Lower leg skin (tissue), 4 donors: ENCODE data around the gene DRD4. TPM values are rescaled to one million over a fixed set of nuclear protein-coding genes. Genes with fewer than 3 reads are reported as not detected.

Experiments used
- DNase-seq, 2 donors: peaks; one replicate each; pipeline ENCODE4 v3.0.0-alpha.2; 2019; ENCODE audit warnings: low spot score in 2 of 2
- H3K4me3 ChIP-seq: fragments of 200-600 bp; sonication (generic); 2 replicates; pipeline ENCODE4 v1.5.1; 2017; ENCODE audit warnings: mild to moderate bottlenecking, low read depth; ENCODE audit not compliant: poor library complexity, severe bottlenecking
- POLR2A ChIP-seq, 2 donors: fragments of 450-650 bp; IDR thresholded peaks; one replicate each; pipeline ENCODE4 v1.6.1; 2016 to 2017; ENCODE audit warnings: antibody characterized with exemption in 2 of 2, mild to moderate bottlenecking in 1 of 2, moderate library complexity in 1 of 2
- WGBS, 2 donors: methylation state at CpG; one replicate each; pipeline ENCODE4 v1.1.5; 2018; 5-methylcytosine and 5-hydroxymethylcytosine counted together
- intact Hi-C: fragments of 100-400 bp; cut with DNase I; formaldehyde crosslinking; loops from one replicate; pipeline ENCODE4 v1.15.0; 2023; ENCODE audit warnings: low total_unique reads
- total RNA-seq, 4 donors: library from RNA; depleted of rRNA; stranded (reverse); fragments of >200 nt; gene quantifications; one replicate each; pipeline ENCODE4 v1.1.0, GENCODE V29; 2016
- TF ChIP-seq, protein P1 (sequence below), 3 donors: fragments of 450-650 bp; IDR thresholded peaks; one replicate each; pipeline ENCODE4 v1.5.1; 2016; ENCODE audit warnings: antibody characterized with exemption in 3 of 3, mild to moderate bottlenecking in 3 of 3, moderate library complexity in 2 of 3

The DRD4 gene
- total RNA-seq, 4 donors from 2014 or later: 0.23 to 2.0 TPM; not detected in 2

DNA sequence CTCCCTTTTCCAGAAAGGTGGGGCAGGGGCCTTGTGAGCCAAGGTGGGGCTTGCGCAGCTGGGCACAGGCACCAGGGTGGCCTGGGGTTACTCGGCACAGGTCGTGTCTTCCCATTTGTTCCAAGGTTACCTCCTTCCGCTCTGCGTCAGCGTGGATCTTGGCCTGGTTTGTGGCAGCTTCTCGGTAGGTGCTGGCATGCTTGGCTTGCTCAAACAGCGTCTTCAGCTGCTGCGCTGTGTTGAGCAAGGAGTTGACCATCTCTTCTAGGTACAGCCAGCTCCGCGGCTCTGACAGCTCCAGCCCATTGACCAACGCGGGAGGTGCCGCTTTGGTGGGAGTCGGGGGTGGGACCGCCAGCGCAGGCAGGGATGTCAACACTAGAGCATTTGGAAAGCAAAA lies 37.3 kb downstream of the DRD4 start:
- TF ChIP-seq, protein P1, sequence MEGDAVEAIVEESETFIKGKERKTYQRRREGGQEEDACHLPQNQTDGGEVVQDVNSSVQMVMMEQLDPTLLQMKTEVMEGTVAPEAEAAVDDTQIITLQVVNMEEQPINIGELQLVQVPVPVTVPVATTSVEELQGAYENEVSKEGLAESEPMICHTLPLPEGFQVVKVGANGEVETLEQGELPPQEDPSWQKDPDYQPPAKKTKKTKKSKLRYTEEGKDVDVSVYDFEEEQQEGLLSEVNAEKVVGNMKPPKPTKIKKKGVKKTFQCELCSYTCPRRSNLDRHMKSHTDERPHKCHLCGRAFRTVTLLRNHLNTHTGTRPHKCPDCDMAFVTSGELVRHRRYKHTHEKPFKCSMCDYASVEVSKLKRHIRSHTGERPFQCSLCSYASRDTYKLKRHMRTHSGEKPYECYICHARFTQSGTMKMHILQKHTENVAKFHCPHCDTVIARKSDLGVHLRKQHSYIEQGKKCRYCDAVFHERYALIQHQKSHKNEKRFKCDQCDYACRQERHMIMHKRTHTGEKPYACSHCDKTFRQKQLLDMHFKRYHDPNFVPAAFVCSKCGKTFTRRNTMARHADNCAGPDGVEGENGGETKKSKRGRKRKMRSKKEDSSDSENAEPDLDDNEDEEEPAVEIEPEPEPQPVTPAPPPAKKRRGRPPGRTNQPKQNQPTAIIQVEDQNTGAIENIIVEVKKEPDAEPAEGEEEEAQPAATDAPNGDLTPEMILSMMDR (IDR thresholded peaks at IDR 0.05): no peak
- TF ChIP-seq POLR2A (IDR thresholded peaks at IDR 0.05): no peak
- no peak for DNase-seq
- no peak overlapping the region for H3K4me3 ChIP-seq
- intact Hi-C loops: no loop called here
- 92 to 95% methylated on average over 15 to 17 of the region's 17 CpGs for WGBS, 2 donors

DNA sequence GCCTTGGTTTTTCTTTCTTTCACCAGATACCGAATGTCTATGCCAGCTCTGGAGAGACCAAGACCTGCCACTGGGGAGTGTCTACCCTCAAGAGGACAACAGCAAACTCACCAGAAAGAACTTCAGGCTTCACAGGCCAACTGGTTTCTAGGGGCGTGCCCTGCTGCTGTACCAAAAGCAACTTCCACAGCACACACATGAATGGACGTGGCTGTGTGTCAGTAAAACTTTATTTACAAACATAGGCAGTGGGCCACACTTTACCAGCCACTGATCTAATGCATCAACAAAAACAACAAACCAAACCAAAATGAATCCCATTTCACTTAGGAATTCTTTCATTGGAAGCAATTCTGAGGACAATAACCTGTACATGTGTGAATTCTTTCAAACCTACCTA lies 41.2 kb downstream of the DRD4 start:
- intact Hi-C loops: no loop called here
- DNase-seq: no peak
- no peak for TF ChIP-seq POLR2A (IDR thresholded peaks at IDR 0.05)
- TF ChIP-seq, protein P1 (IDR thresholded peaks at IDR 0.05): no peak
- no peak overlapping the region for H3K4me3 ChIP-seq
- WGBS, 2 donors: 91 to 93% methylated on average over 3 of the region's 3 CpGs

DNA sequence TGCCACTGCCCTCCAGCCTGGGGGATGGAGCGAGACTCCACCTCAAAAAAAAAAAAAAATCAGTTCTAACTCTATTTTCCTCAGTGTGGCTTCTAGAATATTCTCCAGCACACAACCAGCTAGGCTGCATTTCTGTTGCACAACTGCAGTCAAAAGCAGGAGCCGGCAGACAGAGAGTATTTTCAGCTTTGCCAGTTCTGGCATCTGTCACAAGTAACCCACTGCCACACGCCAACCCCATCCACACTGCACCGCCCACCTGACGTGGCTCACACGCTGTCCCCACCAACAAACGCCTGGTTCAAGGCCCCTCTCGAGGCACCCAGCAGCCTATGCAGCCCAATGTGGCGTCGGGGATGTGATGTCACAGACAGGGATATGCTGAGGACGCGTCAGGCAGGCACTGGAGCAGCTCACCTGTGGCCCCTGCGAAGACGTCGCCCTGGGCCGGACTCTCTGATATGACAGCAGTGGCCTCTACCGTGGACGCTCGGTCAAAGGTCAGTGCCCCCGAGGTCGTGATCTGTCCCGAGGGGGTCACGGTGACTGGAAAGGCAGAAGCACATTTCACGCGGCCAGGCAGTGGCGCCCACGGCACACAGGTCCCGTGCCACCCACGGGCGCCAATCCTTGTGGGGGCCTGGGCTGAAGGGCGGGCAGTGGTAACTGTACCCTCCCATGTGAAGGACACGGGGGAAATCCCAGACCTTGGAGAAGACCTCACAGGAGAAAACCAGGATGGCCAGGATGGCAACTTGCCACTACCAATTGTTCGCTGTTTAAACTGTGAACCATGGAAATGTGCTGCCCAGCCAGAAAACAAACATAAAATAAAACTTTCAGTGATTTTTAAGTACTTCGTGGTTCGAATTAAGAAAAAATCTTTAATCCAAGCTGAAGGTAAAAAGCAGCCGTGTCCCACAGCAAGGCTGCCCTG lies 42.5 kb downstream of the DRD4 start:
- intact Hi-C loops: no loop called here
- 94 to 97% methylated on average over 33 to 36 of the region's 36 CpGs for WGBS, 2 donors
- DNase-seq: no peak
- TF ChIP-seq, protein P1 (IDR thresholded peaks at IDR 0.05): no peak
- no peak for TF ChIP-seq POLR2A (IDR thresholded peaks at IDR 0.05)
- H3K4me3 ChIP-seq: no peak overlapping the region

DNA sequence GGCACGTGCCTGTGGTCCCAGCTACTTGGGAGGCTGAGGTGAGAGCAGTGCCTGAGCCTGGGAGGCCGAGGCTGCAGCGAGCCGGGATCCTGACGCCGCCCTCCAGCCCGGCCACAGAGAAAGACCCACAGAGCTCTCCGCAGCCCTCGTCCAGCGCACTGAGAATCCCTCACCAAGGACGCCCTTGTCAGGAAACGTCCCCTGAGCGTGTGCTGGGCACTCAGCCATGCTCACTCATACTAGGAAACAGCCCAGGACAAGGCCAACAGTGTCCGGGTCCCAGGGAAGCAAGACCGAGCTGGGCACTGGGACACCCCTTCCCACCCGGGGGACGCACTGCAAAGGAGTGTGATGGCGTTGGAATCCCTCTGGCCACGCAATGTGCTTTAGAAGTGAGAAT lies 43.4 kb downstream of the DRD4 start:
- no peak for DNase-seq
- no peak overlapping the region for H3K4me3 ChIP-seq
- intact Hi-C loops: no loop called here
- TF ChIP-seq POLR2A (IDR thresholded peaks at IDR 0.05): no peak
- TF ChIP-seq, protein P1 (IDR thresholded peaks at IDR 0.05): no peak
- WGBS, 2 donors: 91 to 95% methylated on average over 19 of the region's 19 CpGs

DNA sequence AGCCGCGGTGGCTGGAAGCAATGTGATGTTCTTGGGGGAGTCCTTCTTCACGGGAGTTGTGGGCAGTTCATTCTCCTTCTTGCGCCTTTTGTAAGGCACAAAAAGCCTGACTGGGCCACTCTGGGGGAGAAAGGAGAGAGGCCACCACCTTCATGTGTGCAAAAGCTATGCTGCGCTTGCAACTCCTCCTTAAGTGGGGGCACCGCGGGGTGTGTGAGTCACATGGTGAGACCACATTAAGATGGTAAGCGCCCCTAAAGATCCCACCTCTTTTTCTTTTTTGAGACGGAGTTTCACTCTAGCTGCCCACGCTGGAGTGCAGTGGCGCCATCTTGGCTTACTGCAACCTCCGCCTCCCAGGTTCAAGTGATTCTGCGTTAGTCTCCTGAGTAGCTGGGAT lies 43.9 kb downstream of the DRD4 start:
- 92 to 95% methylated on average over 13 of the region's 13 CpGs for WGBS, 2 donors
- H3K4me3 ChIP-seq: no peak overlapping the region
- TF ChIP-seq POLR2A (IDR thresholded peaks at IDR 0.05): no peak
- TF ChIP-seq, protein P1 (IDR thresholded peaks at IDR 0.05): no peak
- no peak for DNase-seq
- intact Hi-C loops: no loop called here
